B cell (primary cell): ENCODE data around the gene GLIS2.

Experiments used
- EZH2 ChIP-seq: IDR thresholded peaks from 2 replicates; pipeline ENCODE4 v1.6.1; 2012; ENCODE audit warnings: borderline replicate concordance, low read depth, mild to moderate bottlenecking, moderate library complexity, low read length; ENCODE audit not compliant: insufficient read depth, poor library complexity, severe bottlenecking
- TF ChIP-seq, protein P1 (sequence below): fragments of 200-600 bp; IDR thresholded peaks from one replicate; pipeline ENCODE4 v1.8.0; 2022; ENCODE audit warnings: antibody characterized with exemption, mild to moderate bottlenecking

DNA sequence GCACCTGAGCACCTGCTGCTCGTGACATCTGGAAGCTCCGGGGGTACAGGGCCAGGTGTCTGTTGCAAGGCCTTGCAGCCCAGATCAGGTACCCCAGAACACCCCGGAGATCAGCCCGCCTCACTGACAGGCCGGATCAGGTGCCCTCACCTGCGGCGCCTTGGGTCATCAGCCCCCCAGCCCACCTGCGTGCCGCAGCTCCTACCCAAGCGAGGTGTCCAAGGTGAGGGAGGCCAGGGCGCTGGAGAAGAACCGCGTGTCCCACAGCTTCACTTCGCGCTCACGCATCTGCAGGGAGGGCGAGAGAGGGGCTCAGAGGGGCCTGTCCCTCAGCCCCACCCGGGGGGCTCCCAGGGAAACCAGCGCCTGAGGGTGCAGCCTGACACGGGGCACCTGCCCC, 71.9 kb downstream of the GLIS2 start:
- TF ChIP-seq, protein P1, sequence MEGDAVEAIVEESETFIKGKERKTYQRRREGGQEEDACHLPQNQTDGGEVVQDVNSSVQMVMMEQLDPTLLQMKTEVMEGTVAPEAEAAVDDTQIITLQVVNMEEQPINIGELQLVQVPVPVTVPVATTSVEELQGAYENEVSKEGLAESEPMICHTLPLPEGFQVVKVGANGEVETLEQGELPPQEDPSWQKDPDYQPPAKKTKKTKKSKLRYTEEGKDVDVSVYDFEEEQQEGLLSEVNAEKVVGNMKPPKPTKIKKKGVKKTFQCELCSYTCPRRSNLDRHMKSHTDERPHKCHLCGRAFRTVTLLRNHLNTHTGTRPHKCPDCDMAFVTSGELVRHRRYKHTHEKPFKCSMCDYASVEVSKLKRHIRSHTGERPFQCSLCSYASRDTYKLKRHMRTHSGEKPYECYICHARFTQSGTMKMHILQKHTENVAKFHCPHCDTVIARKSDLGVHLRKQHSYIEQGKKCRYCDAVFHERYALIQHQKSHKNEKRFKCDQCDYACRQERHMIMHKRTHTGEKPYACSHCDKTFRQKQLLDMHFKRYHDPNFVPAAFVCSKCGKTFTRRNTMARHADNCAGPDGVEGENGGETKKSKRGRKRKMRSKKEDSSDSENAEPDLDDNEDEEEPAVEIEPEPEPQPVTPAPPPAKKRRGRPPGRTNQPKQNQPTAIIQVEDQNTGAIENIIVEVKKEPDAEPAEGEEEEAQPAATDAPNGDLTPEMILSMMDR: no peak
- TF ChIP-seq EZH2: no peak
